Skeletal muscle cell (primary cell): Measurements from ENCODE around the gene DNAJC27.

Experiments used
- DNase-seq: peaks from one replicate; pipeline ENCODE4 v3.0.0-alpha.2; 2010; ENCODE audit warnings: low read depth
- H3K4me3 ChIP-seq: 2 replicates; pipeline ENCODE4 v1.5.1; 2011; ENCODE audit warnings: low read depth, mild to moderate bottlenecking, control low read depth, low read length, moderate library complexity

DNAJC27 gene

GRCh38 chr2:24972315-24972961 is 683 bp upstream of the DNAJC27 start:
- peak overlapping the region; percentile 89 for H3K4me3 ChIP-seq
- no peak for DNase-seq

DNA sequence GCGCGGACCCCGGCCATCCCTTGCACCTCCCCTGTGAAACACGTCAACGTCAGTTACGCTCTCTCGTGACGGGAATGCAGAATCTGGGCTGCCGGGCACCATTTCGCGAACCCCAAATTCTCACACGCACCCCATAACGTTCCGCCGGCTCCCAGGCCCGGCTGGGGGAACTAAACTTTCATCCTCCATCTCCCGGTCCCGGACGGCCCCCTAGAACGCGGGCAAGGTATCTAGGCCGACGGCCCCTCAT is 544 bp downstream of the DNAJC27 start:
- H3K4me3 ChIP-seq = peak overlapping the region; percentile 89
- no peak for DNase-seq

DNA sequence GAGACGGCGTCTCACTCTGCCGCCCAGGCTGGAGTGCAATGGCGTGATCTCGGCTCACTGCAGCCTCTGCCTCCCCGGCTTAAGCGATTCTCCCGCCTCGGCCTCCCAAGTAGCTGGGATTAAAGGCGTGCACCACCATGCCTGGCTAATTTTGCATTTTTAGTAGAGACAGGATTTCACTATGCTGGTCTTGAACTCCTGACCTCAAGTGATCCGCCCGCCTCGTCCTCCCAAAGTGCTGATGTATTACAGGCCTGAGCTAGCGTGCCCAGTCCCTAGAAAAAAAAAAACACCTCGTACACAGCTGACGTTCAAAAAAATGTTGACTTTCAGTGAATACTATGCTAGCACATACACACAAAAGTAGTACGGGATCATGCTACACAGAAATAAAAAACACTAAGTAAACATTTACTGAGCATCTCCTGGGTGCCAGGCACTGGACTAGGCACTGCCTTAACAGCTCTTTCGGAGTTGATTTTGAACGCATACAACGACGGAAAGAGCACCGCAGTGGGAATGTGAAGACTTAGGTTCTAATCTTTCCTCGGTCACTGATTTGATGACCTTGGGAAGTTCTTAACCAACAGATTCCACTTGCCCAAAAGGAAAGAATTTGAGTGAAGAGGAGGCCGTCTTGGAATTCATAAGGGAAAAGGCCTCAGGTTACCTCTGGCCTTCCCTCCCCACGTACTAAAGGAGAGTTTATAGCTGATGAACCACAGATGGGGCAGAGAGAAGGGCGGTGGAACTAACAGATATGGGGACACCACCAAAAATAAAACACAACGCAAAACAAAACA is 1.1 kb downstream of the DNAJC27 start:
- peak overlapping the region; percentile 89 for H3K4me3 ChIP-seq
- no peak for DNase-seq

- DNase-seq = no peak
- H3K4me3 ChIP-seq = no peak overlapping the region
Measured at GRCh38 chr2:24969784-24970183, 2.0 kb downstream of the DNAJC27 start.

DNA sequence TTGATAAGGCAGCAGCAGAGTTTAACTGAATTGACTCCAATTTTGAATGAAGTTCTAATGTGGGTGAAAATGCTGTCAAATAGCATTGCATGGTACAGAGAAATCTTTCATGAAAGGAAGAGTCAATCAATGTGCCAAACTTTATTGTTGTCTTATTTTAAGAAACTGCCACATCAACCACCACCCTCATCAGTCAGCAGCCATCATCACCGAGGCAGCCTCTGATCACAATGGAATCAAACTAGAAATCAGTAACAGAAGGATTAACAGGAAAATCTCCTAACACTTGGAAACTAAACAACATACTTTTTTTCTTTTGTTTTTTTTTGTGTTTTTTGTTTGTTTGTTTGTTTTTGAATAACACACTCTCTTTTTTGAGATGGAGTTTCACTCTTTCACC is 9.9 kb downstream of the DNAJC27 start:
- DNase-seq = no peak
- no peak overlapping the region for H3K4me3 ChIP-seq

DNA sequence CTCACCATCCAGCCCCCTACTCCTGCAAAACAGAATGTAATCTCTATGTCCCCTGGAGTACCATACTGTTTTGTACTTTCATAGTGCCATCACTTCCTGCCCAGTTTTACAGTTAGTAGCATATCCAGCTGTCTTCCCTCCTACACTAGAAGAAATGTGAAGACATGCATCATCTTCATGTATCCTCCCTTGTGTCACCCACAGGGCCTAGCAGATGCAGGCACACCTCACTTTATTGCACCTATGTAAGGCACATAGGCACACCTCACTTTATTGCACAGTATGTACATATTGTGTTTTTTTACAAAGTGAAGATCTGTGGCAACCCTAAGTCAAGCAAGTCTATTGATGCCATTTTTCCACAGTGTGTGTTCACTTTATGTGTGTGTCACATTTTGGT is 12.0 kb downstream of the DNAJC27 start:
- no peak for DNase-seq
- H3K4me3 ChIP-seq = no peak overlapping the region

DNA sequence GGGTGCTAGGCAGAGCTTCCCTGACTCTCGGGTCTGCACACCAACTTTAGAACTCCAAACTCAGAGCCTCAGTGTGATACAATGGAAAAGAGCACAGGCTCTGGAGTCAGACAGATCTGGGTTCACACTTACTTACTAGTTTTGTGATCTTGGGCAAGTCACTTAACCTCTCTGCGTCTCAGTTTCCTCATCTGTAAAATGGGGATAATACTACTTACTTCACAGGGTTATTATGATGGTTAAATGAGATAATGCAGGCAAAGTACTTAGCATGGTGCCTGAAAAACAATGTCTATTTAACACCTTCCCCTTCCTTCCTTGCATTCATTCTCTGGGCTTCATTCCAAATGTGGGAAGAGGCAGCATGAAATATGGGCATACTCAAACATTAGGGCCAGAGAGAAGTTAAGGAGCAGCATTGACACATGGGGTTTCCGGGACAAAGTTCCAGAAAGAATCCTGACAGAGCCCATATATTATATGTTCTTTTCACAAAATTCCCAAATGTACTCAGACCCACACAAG is 13.3 kb downstream of the DNAJC27 start:
- DNase-seq = no peak
- H3K4me3 ChIP-seq = no peak overlapping the region

GRCh38 chr2:24957976-24958375 is 13.8 kb downstream of the DNAJC27 start:
- no peak for DNase-seq
- no peak overlapping the region for H3K4me3 ChIP-seq

DNA sequence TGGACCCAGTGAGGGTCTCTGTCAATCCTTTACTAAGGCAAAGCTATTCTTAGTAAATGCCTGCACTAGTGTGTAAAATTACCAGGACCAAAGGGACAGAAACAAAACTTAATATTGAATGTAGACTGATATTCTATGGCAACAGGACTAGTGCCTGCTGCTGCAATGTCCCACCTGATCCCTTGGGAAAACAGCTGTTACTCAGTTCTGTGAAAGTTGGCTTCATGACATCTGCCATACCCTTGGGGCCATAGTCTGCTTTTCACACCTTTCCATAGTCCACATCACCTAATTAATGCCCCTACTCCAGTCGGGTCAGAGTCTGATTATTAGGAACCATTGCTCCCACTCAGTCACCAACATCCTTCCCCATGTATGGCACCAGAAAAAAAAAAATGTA is 14.5 kb downstream of the DNAJC27 start:
- no peak overlapping the region for H3K4me3 ChIP-seq
- no peak for DNase-seq

- no peak for DNase-seq
- H3K4me3 ChIP-seq = no peak overlapping the region
Measured at GRCh38 chr2:24955921-24956320, 15.8 kb downstream of the DNAJC27 start.

DNA sequence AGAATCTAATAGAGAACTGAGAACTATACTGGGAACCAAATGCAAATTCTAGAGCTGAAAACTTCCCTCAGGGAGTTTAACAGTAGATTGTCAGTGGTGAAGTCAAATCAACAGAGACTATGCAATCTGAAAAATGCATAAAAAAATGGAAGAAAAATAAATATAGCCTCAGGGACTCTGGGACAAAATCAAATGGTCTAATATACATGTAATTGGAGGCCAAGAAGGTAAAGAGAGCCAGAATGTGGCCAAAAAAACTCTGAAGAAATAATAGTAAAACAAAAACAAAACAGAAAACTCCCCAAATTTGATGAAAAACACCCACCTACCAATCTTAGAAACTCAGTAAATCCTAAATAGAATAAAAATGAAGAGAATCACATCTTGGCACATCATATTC is 16.5 kb downstream of the DNAJC27 start:
- H3K4me3 ChIP-seq = no peak overlapping the region
- no peak for DNase-seq

DNA sequence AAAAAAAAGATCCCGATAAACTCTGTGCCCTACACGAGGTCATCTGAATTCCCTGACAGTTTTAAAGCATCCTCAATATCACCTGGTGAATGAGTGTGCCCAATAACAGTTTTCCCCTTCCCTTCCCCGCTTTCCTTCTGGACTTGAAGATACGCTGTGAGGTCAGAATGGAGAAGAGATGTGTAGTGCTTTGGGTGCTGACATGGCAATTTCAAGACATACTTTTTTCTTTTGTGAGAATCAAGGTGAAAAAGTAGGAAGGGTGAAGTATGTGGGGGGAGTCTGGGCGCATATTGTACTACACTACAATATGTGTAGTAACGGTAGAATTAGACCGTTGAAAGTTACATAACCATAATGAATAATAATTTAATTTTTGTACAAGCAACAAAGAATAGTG is 21.7 kb downstream of the DNAJC27 start:
- DNase-seq = no peak
- H3K4me3 ChIP-seq = no peak overlapping the region

DNA sequence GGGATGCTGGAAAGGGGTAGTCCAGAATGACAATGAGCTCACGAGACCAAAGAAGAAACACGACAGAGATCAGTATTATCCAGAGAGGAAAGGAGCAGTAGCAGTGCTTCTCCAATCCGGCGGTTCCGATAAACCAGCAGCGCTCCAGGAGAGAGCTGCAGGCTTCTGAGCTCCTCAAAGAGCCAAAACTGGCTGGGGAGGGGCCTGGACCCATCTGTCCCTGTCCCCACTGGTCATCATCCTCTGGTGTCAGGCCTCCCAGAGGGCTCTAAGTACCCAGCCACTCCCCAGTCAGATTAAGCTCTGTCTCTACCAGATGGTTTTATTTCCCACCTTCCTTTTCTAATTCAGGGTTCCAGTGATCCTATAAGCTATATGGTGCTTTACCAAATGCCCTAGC is 23.2 kb downstream of the DNAJC27 start:
- DNase-seq = no peak
- no peak overlapping the region for H3K4me3 ChIP-seq

- H3K4me3 ChIP-seq = no peak overlapping the region
- no peak for DNase-seq
Measured at GRCh38 chr2:24947561-24948157, 24.1 kb downstream of the DNAJC27 start.

GRCh38 chr2:24945907-24946306 is 25.8 kb downstream of the DNAJC27 start:
- no peak overlapping the region for H3K4me3 ChIP-seq
- no peak for DNase-seq

DNA sequence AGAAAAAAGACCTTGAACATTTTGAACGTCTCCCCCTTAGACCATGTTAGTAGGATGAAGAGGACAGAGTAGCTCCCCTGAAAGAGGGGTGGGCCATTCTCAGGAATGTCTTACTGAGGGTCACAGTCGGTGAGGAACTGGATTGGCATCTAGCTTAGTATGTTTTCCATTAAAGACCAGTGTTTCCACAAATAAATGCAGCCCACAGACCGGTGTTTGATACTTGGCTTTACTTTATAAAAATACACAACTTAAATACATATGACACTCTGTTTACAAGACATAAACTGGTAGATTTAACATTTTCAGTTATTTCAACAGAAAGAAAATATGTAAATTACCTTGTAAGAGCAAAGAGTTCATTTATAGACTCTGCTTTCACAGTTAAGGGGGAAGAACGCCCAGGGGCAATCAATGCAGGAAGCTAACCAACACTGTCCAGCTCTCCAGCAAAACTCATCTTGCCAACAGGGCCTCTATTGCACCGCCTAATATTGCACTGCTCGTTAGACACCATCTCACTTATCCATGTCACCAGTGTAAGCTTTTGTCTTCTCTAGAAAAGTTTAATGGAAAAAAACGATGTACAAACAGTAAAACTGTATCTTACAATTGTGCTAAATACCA is 28.2 kb downstream of the DNAJC27 start:
- H3K4me3 ChIP-seq = no peak overlapping the region
- DNase-seq = no peak

- H3K4me3 ChIP-seq = no peak overlapping the region
- no peak for DNase-seq
Measured at GRCh38 chr2:24939353-24939752, 32.4 kb downstream of the DNAJC27 start.

- DNase-seq = no peak
- H3K4me3 ChIP-seq = no peak overlapping the region
Measured at GRCh38 chr2:24937236-24937635, 34.5 kb downstream of the DNAJC27 start.

DNA sequence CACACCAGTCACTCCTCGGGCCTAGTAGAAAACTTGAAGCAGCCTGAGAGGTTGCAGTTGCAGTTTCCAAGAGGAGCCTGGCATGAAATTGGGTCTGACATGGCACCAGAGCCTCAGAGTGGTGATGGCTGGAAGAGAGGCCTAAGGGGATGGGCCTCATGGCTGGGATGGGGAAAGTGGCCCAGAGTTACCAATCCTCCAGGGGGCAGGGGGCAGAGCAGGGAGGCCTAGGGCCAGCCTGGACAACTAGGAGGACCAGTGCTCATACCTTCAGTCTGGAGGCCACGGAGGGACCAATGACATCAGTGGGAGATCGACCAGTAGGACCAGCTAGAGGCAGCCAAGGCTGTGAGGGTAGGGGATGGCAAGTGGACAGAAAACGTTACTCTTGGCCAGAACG is 36.6 kb downstream of the DNAJC27 start:
- no peak overlapping the region for H3K4me3 ChIP-seq
- no peak for DNase-seq

DNA sequence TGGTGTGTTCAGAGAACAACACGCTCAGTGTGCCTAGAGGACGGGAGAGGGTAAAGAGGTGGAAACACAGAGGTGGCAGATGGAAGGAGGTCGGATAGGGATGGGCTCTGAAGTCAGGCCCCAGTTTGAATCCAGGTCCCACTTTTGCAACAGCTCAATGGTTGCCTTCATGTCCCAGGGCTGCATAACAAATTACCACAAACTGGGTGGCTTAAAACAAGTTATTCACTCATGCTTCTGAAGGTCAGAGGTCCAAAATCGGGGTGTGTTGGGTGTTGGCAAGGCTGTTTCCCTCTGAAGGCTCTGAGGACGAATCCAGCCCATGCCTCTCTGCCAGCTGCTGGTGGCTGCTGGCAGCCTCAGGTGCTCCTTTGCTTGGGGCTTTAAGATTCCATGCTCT is 39.0 kb downstream of the DNAJC27 start:
- DNase-seq = no peak
- H3K4me3 ChIP-seq = no peak overlapping the region
